Measurements from ENCODE around the gene HSP90B1. TPM values are rescaled to one million over a fixed set of nuclear protein-coding genes. Genes with fewer than 3 reads are reported as not detected.

Gene HSP90B1
- polyA plus RNA-seq, 1 of the 3 experiments (the other 2 are of a cell fraction): 420 TPM

DNA sequence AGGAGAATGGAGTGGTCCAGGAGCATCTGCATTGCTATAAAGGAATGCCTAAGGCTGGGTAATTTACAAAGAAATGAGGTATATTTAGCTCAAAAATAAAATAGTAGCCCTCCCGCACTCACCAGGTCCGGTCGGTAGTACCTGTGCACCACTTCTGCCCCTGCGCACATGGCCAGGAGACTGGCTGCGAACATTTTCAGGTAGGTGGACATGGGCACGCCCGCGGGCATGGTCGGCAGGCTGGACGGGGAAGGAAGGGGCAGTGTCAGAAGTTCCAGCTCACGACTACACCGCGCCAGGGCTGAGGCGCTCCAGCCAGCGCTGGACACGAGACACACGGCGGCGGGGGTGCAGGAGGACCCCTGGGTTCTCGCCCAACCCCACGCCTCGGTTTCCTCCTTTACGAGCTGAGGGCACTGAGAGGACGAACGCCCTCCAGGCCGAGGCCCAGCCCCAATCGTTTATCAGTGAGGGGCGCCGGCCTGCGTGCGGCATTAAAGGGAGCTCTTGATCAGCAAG, 26.4 kb downstream of the HSP90B1 start:
- TF ChIP-seq, protein P1, sequence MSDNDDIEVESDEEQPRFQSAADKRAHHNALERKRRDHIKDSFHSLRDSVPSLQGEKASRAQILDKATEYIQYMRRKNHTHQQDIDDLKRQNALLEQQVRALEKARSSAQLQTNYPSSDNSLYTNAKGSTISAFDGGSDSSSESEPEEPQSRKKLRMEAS (IDR thresholded peaks at IDR 0.05; ENCODE audit: low read depth): no peak
- TF ChIP-seq FOXM1 (IDR thresholded peaks at IDR 0.05; ENCODE audit: low read depth): no peak
- no peak for TF ChIP-seq NFIC (IDR thresholded peaks at IDR 0.05; ENCODE audit: borderline replicate concordance)
- TF ChIP-seq ELF1 (IDR thresholded peaks at IDR 0.05): no peak
- no peak for TF ChIP-seq NRF1 (IDR thresholded peaks at IDR 0.05; ENCODE audit: low read depth, low read length)
- TF ChIP-seq SIN3A (IDR thresholded peaks at IDR 0.05; ENCODE audit: borderline replicate concordance, low read depth, low read length): no peak
- no peak for TF ChIP-seq GABPA (IDR thresholded peaks at IDR 0.05; ENCODE audit: low read depth)
- TF ChIP-seq CHD2 (IDR thresholded peaks at IDR 0.05; ENCODE audit: low read length, partially characterized antibody): no peak
- TF ChIP-seq RCOR1 (IDR thresholded peaks at IDR 0.05; ENCODE audit: low read length): no peak
- no peak for TF ChIP-seq JUND (IDR thresholded peaks at IDR 0.05)
- Histone ChIP-seq H3K9ac (peak overlapping the region; percentile 77), H3K27me3 (ENCODE audit: insufficient read depth) (no peaks in the 10 kb centered on the region), H3F3A (replicated peaks; ENCODE audit: insufficient read depth) (peaks cover 34% of the 10 kb centered on the region), H4K20me1 (ENCODE audit: insufficient read depth) (no peaks in the 10 kb centered on the region), H2AFZ (ENCODE audit: low read depth) (peak overlapping the region; percentile 98), H3K27ac (ENCODE audit: low read depth in 2 of 2, low read length in 1 of 2) (peak overlapping the region; percentile 94 to 98), H3K4me2 (peak overlapping the region; percentile 91), H3K9me2 (no peaks in the 10 kb centered on the region), H3K4me1 (ENCODE audit: control insufficient read depth in 1 of 2, insufficient read depth in 2 of 2, low read depth in 1 of 2, low read length in 1 of 2) (peaks cover 8 to 13% of the 10 kb centered on the region in 2 experiments; a peak in 2 of 4 replicates), H3K9me3 (no peaks in the 10 kb centered on the region), H3K79me2 (ENCODE audit: insufficient read depth) (peaks cover 52% of the 10 kb centered on the region), H3K36me3 (replicated peaks in 1 of 2; ENCODE audit: control insufficient read depth in 1 of 2, insufficient read depth in 2 of 2, low read length in 1 of 2) (peaks cover 31 to 35% of the 10 kb centered on the region in 2 experiments), H3K4me3 (ENCODE audit: low read depth in 2 of 2, low read length in 1 of 2) (peak overlapping the region; percentile 78 to 87)
- CTCF ChIA-PET: interaction anchor here (0.9 to 4.2 kb wide), 3 partner anchors 10 to 152 kb away, joined by 3 to 21 read pairs (median 10); partner anchors contain the start of gene TDG
- WGBS (ENCODE audit: low lambda C conversion rate): 1% methylated on average over 17 of the region's 31 CpGs
- POLR2A ChIA-PET: interaction anchor here (1.3 to 3.4 kb wide), 5 partner anchors 10 to 152 kb away, joined by 4 to 77 read pairs (median 5); partner anchors contain the start of genes HCFC2, HSP90B1 and TDG
- no peak for DNase-seq

DNA sequence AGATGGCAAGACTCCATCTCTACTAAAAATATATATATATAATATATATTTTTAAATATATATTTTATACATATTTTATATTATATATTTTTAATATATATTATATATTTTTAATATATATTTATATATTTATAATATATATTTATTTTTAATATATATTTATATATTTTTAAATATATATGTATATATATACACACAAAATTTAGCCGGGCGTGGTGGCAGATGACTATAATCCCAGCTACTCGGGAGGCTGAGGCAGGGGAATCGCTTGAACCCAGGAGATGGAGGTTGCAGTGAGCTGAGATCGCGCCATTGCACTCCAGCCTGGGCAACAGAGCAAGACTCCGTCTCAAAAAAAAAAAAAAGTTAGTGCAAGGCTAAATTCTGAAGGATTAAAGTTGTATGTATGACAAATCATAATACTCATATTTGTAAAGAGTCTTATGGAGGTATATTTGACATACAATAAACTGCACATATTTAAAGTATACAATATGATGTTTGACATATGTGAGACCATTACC, 27.7 kb downstream of the HSP90B1 start:
- H2AFZ ChIP-seq (ENCODE audit: low read depth): peak overlapping the region; percentile 98; the same call in 1 of the 2 replicates
- POLR2A ChIA-PET: interaction anchor here (3.4 kb wide), 1 partner anchor 8 kb away, joined by 77 read pairs; the partner anchor contains the start of gene TDG

More for the DNA sequence above, 27.7 kb downstream of the HSP90B1 start:
- DNase-seq: no peak
- TF ChIP-seq JUND (IDR thresholded peaks at IDR 0.05) (no peak), NFIC (IDR thresholded peaks at IDR 0.05; ENCODE audit: borderline replicate concordance) (no peak), EZH2phosphoT487 (IDR thresholded peaks at IDR 0.05; ENCODE audit: borderline replicate concordance, low read depth) (no peak), POLR2AphosphoS5 (IDR thresholded peaks at IDR 0.05; ENCODE audit: low read depth, low read length) (no peak), RFX5 (IDR thresholded peaks at IDR 0.05; ENCODE audit: low read length) (no peak), FOSL2 (IDR thresholded peaks at IDR 0.05; ENCODE audit: borderline replicate concordance, low read depth) (no peak), ELF1 (IDR thresholded peaks at IDR 0.05) (no peak), EP300 (IDR thresholded peaks at IDR 0.05; ENCODE audit: borderline replicate concordance in 1 of 2, low read depth in 1 of 2, low read length in 1 of 2) (no peak), FOXM1 (IDR thresholded peaks at IDR 0.05; ENCODE audit: low read depth) (no peak), TEAD4 (IDR thresholded peaks at IDR 0.05; ENCODE audit: borderline replicate concordance, insufficient read depth) (no peak)
- TF ChIP-seq, protein P2, sequence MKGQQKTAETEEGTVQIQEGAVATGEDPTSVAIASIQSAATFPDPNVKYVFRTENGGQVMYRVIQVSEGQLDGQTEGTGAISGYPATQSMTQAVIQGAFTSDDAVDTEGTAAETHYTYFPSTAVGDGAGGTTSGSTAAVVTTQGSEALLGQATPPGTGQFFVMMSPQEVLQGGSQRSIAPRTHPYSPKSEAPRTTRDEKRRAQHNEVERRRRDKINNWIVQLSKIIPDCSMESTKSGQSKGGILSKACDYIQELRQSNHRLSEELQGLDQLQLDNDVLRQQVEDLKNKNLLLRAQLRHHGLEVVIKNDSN (IDR thresholded peaks at IDR 0.05; ENCODE audit: borderline replicate concordance, low read depth): no peak
- TF ChIP-seq, protein P3, sequence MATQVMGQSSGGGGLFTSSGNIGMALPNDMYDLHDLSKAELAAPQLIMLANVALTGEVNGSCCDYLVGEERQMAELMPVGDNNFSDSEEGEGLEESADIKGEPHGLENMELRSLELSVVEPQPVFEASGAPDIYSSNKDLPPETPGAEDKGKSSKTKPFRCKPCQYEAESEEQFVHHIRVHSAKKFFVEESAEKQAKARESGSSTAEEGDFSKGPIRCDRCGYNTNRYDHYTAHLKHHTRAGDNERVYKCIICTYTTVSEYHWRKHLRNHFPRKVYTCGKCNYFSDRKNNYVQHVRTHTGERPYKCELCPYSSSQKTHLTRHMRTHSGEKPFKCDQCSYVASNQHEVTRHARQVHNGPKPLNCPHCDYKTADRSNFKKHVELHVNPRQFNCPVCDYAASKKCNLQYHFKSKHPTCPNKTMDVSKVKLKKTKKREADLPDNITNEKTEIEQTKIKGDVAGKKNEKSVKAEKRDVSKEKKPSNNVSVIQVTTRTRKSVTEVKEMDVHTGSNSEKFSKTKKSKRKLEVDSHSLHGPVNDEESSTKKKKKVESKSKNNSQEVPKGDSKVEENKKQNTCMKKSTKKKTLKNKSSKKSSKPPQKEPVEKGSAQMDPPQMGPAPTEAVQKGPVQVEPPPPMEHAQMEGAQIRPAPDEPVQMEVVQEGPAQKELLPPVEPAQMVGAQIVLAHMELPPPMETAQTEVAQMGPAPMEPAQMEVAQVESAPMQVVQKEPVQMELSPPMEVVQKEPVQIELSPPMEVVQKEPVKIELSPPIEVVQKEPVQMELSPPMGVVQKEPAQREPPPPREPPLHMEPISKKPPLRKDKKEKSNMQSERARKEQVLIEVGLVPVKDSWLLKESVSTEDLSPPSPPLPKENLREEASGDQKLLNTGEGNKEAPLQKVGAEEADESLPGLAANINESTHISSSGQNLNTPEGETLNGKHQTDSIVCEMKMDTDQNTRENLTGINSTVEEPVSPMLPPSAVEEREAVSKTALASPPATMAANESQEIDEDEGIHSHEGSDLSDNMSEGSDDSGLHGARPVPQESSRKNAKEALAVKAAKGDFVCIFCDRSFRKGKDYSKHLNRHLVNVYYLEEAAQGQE (IDR thresholded peaks at IDR 0.05; ENCODE audit: low read depth, low read length): no peak
- CTCF ChIA-PET: interaction anchor here (2.6 to 2.7 kb wide), 2 partner anchors 8 to 151 kb away, joined by 10 read pairs; partner anchors contain the start of gene TDG
- Histone ChIP-seq H4K20me1 (ENCODE audit: insufficient read depth) (no peaks in the 10 kb centered on the region), H3K27ac (ENCODE audit: low read depth in 2 of 2, low read length in 1 of 2) (peak overlapping the region; percentile 94 to 98), H3K36me3 (replicated peaks in 1 of 2; ENCODE audit: control insufficient read depth in 1 of 2, insufficient read depth in 2 of 2, low read length in 1 of 2) (peaks cover 17 to 23% of the 10 kb centered on the region in 2 experiments), H3K79me2 (ENCODE audit: insufficient read depth) (peaks cover 46% of the 10 kb centered on the region), H3K4me2 (no peak overlapping the region), H3K4me1 (ENCODE audit: control insufficient read depth in 1 of 2, insufficient read depth in 2 of 2, low read depth in 1 of 2, low read length in 1 of 2) (peaks cover 8 to 13% of the 10 kb centered on the region in 2 experiments; a peak in 2 of 4 replicates), H3K9me3 (no peaks in the 10 kb centered on the region), H3K27me3 (ENCODE audit: insufficient read depth) (no peaks in the 10 kb centered on the region), H3K9me2 (no peaks in the 10 kb centered on the region), H3K4me3 (ENCODE audit: low read depth in 2 of 2, low read length in 1 of 2) (no peak overlapping the region; a peak in 1 of 4 replicates), H3F3A (replicated peaks; ENCODE audit: insufficient read depth) (peaks cover 25% of the 10 kb centered on the region), H3K9ac (peak overlapping the region; percentile 77; the same call in 1 of the 2 replicates)
- WGBS (ENCODE audit: low lambda C conversion rate): 91% methylated on average over 7 of the region's 7 CpGs
